BLaER1 treated with 17β-estradiol and CSF1 and Interleukin-3, amounts not matched to agents 10 nM and 100 nM (cell line): ENCODE data around the gene CIBAR2.
A peak's percentile ranks its signal among the peaks of the same experiment; 100 is the strongest.

Source experiments
- H3K27ac ChIP-seq, 11 experiments: shearing (Covaris generic); formaldehyde crosslinking; 2 replicates each; pipeline ENCODE4 v1.8.1; 2022
- H3K27me3 ChIP-seq, 11 experiments: shearing (Covaris generic); formaldehyde crosslinking; 2 replicates each; pipeline ENCODE4 v1.8.1; 2022
- H3K36me3 ChIP-seq, 11 experiments: shearing (Covaris generic); formaldehyde crosslinking; 2 replicates each; pipeline ENCODE4 v1.8.1; 2022
- H3K4me1 ChIP-seq, 10 experiments: shearing (Covaris generic); formaldehyde crosslinking; 2 replicates each; pipeline ENCODE4 v1.8.1; 2022
- H3K4me2 ChIP-seq, 11 experiments: shearing (Covaris generic); formaldehyde crosslinking; 2 replicates each; pipeline ENCODE4 v1.8.1; 2022
- H3K4me3 ChIP-seq, 10 experiments: shearing (Covaris generic); formaldehyde crosslinking; 2 replicates each; pipeline ENCODE4 v1.8.1; 2022
- H3K9ac ChIP-seq, 11 experiments: shearing (Covaris generic); formaldehyde crosslinking; 2 replicates each; pipeline ENCODE4 v1.8.1; 2022
- H3K9me3 ChIP-seq, 11 experiments: shearing (Covaris generic); formaldehyde crosslinking; replicated peaks in 1 of 11; 2 replicates each; pipeline ENCODE4 v1.8.1; 2022
- H4K20me1 ChIP-seq, 11 experiments: shearing (Covaris generic); formaldehyde crosslinking; 2 replicates each; pipeline ENCODE4 v1.8.1; 2022
- Cebpa-rat ChIP-seq, 11 experiments: shearing (Covaris generic); IDR thresholded peaks; 2 replicates each; pipeline ENCODE4 v1.8.1; 2022

The CIBAR2 gene

DNA sequence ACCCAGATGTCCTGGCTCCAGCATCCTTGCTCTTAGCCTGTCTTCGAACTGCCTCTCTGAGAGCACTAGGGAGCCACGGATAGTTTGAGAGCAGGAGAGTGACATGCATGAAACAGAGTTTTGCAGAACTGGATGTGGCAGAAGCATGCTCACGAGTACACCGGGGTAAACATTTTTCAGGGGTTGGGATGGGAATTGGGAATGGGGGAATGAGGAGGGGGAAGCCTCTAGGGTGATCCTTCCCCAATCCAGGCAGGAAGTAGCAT is 34.2 kb upstream of the CIBAR2 start:
- no peak for TF ChIP-seq Cebpa-rat (IDR thresholded peaks at IDR 0.05)
- Histone ChIP-seq H3K4me2 (no peak overlapping the region), H3K9ac (no peak overlapping the region), H3K27ac (no peak overlapping the region), H3K27me3 (peaks cover 0 to 4% (median 0%) of the 10 kb centered on the region in 11 experiments; a peak in 2 of 22 replicates), H3K9me3 (no peaks in the 10 kb centered on the region), H3K4me1 (peaks cover 0 to 5% (median 2%) of the 10 kb centered on the region in 10 experiments; a peak in 12 of 20 replicates), H3K4me3 (no peak overlapping the region), H4K20me1 (no peaks in the 10 kb centered on the region), H3K36me3 (no peaks in the 10 kb centered on the region)

DNA sequence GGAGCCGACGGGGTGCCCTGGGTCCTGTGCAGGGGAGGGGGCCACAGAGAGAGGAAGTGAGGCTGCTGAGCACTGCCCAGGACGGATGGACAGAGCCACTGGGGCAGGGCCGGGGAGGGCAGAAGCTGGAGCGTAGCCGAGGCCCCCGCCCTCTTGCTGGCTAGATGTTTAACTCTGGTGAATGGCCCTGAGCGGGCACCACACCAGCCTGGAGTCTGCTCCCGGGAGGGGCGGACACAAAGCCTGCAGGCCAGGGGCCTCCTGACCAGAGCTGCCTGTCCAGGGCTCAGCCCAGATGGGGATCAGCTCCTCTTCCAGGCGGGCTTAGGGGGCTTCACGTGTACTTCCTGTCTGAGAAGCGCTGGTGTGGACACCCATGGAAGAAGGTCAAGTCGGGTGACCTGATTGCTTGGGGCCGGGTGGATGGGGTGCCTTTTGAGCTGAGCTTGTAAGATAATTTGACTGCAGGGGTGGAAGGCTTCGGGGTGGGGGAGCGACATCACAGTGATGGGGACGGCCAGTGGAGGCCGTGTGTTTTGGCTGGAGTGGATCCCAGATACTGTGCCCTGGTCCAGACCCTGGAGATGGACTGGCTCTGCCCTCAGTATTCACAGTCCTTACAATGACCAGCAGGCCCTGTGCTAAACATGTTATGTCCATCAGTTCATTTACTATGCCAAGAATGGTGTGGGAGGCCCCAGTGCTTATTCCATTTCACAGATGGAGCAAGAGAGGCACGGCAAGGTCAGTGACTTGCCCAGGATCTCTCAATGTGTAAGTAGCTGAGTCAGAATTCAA is 33.7 kb upstream of the CIBAR2 start:
- no peaks in the 10 kb centered on the region for H3K9me3 ChIP-seq
- H3K9ac ChIP-seq, result no peak overlapping the region
- H4K20me1 ChIP-seq, result no peaks in the 10 kb centered on the region
- H3K27me3 ChIP-seq, result peaks cover 0 to 4% (median 0%) of the 10 kb centered on the region in 11 experiments; a peak in 2 of 22 replicates
- H3K4me2 ChIP-seq, result no peak overlapping the region
- 0 out of 20 replicates have a peak, but pooled peaks cover 0 to 4% (median 0%) of the 10 kb centered on the region in 10 experiments for H3K4me1 ChIP-seq
- no peak overlapping the region for H3K4me3 ChIP-seq
- H3K27ac ChIP-seq, result no peak overlapping the region
- no peaks in the 10 kb centered on the region for H3K36me3 ChIP-seq
- TF ChIP-seq Cebpa-rat (IDR thresholded peaks at IDR 0.05), result no peak

DNA sequence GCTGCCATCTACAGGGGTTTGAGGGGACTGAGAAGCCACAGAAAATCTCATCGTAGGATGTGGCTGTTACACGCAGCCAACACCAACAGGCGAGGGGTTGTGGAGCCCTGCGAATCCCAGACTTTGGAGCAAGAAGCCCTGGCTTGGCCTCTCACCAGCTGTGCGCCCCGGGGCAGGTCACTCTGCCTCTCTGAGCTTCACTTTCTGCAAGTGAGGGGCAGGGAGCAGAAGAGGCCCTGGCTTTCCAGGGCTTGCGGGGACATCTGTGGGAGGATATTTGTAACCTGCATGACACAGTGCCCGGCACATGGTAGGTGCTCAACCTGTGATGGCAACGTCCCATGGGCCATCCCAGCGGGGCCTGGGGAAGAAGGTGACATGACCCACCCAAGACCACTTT is 32.9 kb upstream of the CIBAR2 start:
- H3K27me3 ChIP-seq, result peaks cover 0 to 4% (median 0%) of the 10 kb centered on the region in 11 experiments; a peak in 2 of 22 replicates

DNA sequence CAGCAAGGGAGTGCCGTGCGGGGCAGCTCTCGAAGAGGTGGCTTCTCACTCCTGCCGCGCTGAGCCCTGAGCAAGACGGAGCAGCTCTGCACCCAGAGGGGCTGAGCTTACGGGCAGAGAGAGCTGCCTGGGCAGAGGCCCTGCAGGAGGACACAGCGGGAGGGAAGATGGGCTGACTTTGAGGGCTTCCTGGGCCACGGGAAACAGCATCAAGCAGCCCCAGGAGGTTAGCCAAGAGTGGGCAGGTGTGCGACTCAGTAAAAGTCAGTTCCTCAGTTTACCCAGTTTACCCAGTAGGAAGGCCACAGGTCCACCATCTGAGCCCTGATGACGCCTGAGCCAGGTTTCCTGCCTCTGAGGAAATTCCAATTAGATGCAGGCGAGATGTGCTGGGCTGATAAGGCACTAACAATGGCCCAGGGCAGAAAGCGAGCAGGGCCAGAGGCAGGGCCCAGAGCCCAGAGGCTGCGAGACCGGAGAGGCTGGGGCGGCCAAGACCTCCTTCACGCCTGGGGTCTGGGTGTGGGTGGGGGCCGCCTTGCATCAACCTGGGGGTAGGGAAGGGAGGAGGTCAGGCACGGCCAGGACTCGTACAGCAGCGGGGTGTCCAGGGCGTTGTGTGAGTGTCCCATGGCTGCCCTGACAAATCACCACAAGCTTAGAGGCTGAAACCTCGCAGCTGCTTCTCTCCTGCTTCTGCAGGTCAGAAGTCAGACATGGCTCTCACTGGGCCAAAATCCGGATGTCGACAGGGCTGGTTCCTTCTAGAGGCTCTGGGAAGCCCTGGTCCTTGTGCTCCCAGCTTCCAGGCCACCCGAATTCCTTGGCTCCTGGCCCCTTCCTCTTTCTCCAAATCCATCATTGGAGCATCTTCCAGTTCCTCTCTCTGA is 32.0 kb upstream of the CIBAR2 start:
- Histone ChIP-seq H3K4me3 (no peak overlapping the region), H3K27ac (no peak overlapping the region), H3K4me1 (peaks cover 0 to 14% (median 10%) of the 10 kb centered on the region in 10 experiments; a peak in 14 of 20 replicates), H3K36me3 (no peaks in the 10 kb centered on the region), H3K27me3 (peaks cover 0 to 4% (median 0%) of the 10 kb centered on the region in 11 experiments; a peak in 2 of 22 replicates), H3K4me2 (no peak overlapping the region), H4K20me1 (no peaks in the 10 kb centered on the region), H3K9ac (no peak overlapping the region), H3K9me3 (no peaks in the 10 kb centered on the region)
- TF ChIP-seq Cebpa-rat (IDR thresholded peaks at IDR 0.05), result no peak

More for the DNA sequence above, 32.9 kb upstream of the CIBAR2 start:
- Histone ChIP-seq H3K9ac (no peak overlapping the region), H3K4me1 (peaks cover 0 to 5% (median 3%) of the 10 kb centered on the region in 10 experiments; a peak in 13 of 20 replicates), H3K36me3 (no peaks in the 10 kb centered on the region), H3K9me3 (no peaks in the 10 kb centered on the region), H3K4me3 (no peak overlapping the region), H3K27ac (no peak overlapping the region), H3K4me2 (no peak overlapping the region), H4K20me1 (no peaks in the 10 kb centered on the region)
- no peak for TF ChIP-seq Cebpa-rat (IDR thresholded peaks at IDR 0.05)

DNA sequence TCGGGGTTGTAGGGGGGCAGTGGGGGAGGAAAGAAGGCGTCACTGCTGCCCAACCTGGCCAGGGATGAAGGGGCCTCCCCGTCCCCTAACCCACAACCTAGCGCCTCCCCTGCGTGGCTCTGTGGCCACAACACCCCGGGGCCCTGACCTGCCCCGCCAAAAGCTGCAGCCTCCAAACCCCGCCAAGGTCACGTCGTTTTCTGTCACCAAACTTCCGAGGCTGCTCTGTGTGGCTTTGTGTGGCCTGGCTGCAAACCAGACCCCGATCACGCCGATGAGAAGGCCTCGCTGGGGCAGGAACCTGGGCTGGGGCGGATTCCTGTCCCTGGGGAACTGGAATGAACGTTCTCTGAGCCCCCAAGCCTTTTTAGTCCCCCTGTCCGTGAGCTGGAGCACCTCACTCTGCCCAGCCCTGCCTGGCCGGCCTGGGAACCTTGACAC is 30.5 kb upstream of the CIBAR2 start:
- Histone ChIP-seq H4K20me1 (no peaks in the 10 kb centered on the region), H3K36me3 (no peaks in the 10 kb centered on the region), H3K4me2 (no peak overlapping the region), H3K4me1 (peaks cover 6 to 29% (median 17%) of the 10 kb centered on the region in 10 experiments), H3K4me3 (no peak overlapping the region), H3K9me3 (no peaks in the 10 kb centered on the region), H3K27me3 (peaks cover 0 to 8% (median 0%) of the 10 kb centered on the region in 11 experiments; a peak in 8 of 22 replicates), H3K27ac (no peak overlapping the region), H3K9ac (peak overlapping the region in 2 of 11 experiments; percentile 10 to 34; a peak in 1 of 22 replicates)
- no peak for TF ChIP-seq Cebpa-rat (IDR thresholded peaks at IDR 0.05)

DNA sequence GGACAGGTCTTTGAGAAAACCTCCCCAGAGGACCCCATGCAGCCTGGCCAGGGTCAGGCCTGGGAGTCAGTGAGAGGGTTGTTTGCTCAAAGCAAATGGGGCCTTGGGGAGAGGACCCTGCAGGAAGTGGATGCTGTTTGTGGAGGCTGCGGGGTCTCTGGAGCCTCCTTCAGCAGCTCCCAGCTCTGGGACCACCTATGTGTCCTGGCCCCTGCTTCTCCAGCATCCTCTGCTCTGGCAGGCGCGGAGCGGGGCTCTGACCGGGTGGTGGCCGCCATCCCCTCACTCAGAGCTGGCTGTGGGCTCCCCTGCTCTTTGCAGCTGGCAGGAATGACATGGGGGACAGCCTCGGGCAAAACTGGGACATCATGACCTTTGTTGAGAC is 29.8 kb upstream of the CIBAR2 start:
- Histone ChIP-seq H3K4me3 (no peak overlapping the region), H3K27me3 (peaks cover 0 to 15% (median 6%) of the 10 kb centered on the region in 11 experiments; a peak in 19 of 22 replicates)

DNA sequence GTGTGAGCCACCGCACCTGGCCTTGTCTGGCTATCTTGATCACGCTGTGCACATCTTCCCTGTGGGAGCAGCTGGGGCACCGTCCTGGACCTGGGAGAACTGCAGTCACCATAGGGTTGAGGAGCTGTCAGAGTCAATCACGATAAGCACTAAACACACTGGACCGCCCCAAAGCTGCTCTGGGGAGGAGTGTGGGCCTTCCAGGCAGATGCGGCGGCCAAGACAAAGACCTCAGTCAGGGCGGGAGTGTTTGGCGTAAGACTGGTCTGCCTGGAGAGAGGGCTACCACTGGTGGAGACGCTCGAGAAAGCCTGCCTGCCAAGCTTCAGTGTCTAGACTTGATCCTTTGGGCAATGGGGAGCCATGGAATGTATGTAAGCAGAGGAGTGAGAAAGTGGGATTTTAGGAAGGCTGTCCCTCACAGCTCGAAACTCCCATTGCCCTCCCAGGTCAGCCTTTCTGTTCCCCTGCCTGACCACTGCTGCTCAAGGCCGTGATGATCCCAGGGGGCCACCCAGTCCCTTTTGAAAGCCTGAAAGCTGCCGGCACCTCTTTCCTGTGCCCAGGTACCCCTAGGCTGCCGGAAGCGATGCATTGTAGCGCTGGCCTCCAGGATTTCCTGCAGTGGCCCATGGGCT is 29.3 kb upstream of the CIBAR2 start:
- H4K20me1 ChIP-seq, result no peaks in the 10 kb centered on the region
- H3K9me3 ChIP-seq, result no peaks in the 10 kb centered on the region
- H3K4me3 ChIP-seq, result no peak overlapping the region
- H3K27ac ChIP-seq, result no peak overlapping the region
- TF ChIP-seq Cebpa-rat (IDR thresholded peaks at IDR 0.05), result no peak
- H3K4me1 ChIP-seq, result peaks cover 18 to 39% (median 29%) of the 10 kb centered on the region in 10 experiments
- H3K9ac ChIP-seq, result no peak overlapping the region
- H3K4me2 ChIP-seq, result no peak overlapping the region
- H3K27me3 ChIP-seq, result peaks cover 0 to 20% (median 11%) of the 10 kb centered on the region in 11 experiments; a peak in 19 of 22 replicates
- no peaks in the 10 kb centered on the region for H3K36me3 ChIP-seq

More for the DNA sequence above, 29.8 kb upstream of the CIBAR2 start:
- Histone ChIP-seq H3K9me3 (no peaks in the 10 kb centered on the region), H3K4me1 (peaks cover 13 to 34% (median 24%) of the 10 kb centered on the region in 10 experiments), H3K36me3 (no peaks in the 10 kb centered on the region), H4K20me1 (no peaks in the 10 kb centered on the region), H3K9ac (no peak overlapping the region), H3K27ac (no peak overlapping the region), H3K4me2 (no peak overlapping the region)
- no peak for TF ChIP-seq Cebpa-rat (IDR thresholded peaks at IDR 0.05)

DNA sequence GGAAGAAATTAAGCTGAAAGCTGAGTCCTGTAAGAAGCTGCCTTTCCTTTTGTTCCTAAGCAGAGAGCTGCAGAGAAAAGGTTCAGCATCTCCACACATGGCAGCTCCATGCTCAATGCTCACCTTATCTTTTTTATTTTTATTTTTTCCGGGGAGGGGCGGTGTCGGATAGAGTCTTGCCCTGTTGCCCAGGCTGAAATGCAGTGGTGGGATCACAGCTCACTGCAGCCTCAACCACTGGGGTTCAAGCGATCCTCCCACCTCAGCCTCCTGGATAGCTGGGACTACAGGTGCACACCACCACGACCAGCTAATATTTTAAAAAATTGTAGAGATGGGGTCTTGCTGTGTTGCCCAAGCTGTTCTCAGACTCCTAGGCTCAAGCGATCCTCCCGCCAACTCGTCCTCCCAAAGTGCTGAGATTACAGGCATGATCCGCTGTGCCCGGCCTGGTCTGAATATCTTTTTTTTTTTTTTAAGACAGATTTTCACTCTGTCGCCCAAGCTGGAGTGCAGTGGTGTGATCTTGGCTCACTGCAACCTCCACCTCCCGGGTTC is 28.3 kb upstream of the CIBAR2 start:
- H3K4me2 ChIP-seq, result peak overlapping the region in 9 of 11 experiments; percentile 1 to 81 (median 47); a peak in 12 of 22 replicates
- no peak overlapping the region for H3K4me3 ChIP-seq
- H3K27me3 ChIP-seq, result peaks cover 0 to 23% (median 12%) of the 10 kb centered on the region in 11 experiments; a peak in 19 of 22 replicates
- H3K36me3 ChIP-seq, result no peaks in the 10 kb centered on the region
- TF ChIP-seq Cebpa-rat (IDR thresholded peaks at IDR 0.05), result no peak
- no peaks in the 10 kb centered on the region; a peak in 1 of 22 replicates for H4K20me1 ChIP-seq
- no peaks in the 10 kb centered on the region for H3K9me3 ChIP-seq
- H3K9ac ChIP-seq, result peak overlapping the region in 2 of 11 experiments; percentile 21 to 30; a peak in 1 of 22 replicates
- no peak overlapping the region for H3K27ac ChIP-seq
- H3K4me1 ChIP-seq, result peaks cover 29 to 49% (median 40%) of the 10 kb centered on the region in 10 experiments
